Neuron (in vitro differentiated cells): ENCODE results near the gene GPRC6A.

Experiments
- H2AFZ ChIP-seq: one replicate; pipeline ENCODE4 v1.6.1; 2013; ENCODE audit warnings: low read depth, mild to moderate bottlenecking, inconsistent platforms, low read length, moderate library complexity
- H3K27me3 ChIP-seq: one replicate; pipeline ENCODE4 v1.6.1; 2013; ENCODE audit warnings: low read length; ENCODE audit not compliant: insufficient read depth
- H3K36me3 ChIP-seq: one replicate; pipeline ENCODE4 v1.6.1; 2013; ENCODE audit warnings: low read length; ENCODE audit not compliant: insufficient read depth
- H3K4me1 ChIP-seq: one replicate; pipeline ENCODE4 v1.6.1; 2013; ENCODE audit warnings: low read length; ENCODE audit not compliant: insufficient read depth
- H3K4me3 ChIP-seq: 2 replicates; pipeline ENCODE4 v1.5.1; 2013; ENCODE audit warnings: mild to moderate bottlenecking, low read length, moderate library complexity
- H3K9me3 ChIP-seq: one replicate; pipeline ENCODE4 v1.6.1; 2013; ENCODE audit warnings: low read length

Gene GPRC6A

DNA sequence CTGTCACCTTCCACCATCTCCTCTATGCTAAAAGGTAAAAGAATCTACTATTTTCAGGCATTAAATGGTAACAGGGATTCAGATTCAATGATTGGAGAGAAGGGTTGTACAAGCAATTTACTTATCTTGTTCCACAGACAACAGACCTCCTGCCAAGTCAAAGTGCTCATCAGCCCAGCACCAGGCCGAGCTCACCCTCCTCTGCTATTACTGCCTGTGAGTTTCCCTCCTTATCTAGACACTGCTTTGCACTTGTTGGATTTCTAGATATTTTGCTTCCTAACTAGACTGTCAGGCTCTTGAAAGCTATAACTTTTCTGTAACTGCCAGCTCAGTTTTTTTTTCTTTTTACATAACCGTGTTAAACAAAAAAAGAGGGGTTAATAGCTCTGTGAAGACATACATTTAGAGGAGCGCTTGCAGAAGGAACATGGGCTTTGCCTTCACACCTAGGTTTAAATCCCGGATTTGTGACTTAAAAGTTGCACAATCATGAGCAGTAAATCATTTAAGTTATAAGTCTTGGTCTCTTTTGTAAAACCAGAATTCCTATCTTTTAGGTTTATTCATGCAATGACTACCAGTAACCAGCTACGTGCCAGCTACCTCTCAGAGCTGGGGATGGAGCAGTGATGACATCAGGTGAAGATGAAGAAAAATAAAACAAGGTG, 62.2 kb downstream of the GPRC6A start:
- Histone ChIP-seq H3K36me3 (no peaks in the 10 kb centered on the region), H2AFZ (no peak overlapping the region), H3K27me3 (peaks cover 43% of the 10 kb centered on the region), H3K4me3 (no peak overlapping the region), H3K9me3 (peaks cover 4% of the 10 kb centered on the region), H3K4me1 (peaks cover 6% of the 10 kb centered on the region)

DNA sequence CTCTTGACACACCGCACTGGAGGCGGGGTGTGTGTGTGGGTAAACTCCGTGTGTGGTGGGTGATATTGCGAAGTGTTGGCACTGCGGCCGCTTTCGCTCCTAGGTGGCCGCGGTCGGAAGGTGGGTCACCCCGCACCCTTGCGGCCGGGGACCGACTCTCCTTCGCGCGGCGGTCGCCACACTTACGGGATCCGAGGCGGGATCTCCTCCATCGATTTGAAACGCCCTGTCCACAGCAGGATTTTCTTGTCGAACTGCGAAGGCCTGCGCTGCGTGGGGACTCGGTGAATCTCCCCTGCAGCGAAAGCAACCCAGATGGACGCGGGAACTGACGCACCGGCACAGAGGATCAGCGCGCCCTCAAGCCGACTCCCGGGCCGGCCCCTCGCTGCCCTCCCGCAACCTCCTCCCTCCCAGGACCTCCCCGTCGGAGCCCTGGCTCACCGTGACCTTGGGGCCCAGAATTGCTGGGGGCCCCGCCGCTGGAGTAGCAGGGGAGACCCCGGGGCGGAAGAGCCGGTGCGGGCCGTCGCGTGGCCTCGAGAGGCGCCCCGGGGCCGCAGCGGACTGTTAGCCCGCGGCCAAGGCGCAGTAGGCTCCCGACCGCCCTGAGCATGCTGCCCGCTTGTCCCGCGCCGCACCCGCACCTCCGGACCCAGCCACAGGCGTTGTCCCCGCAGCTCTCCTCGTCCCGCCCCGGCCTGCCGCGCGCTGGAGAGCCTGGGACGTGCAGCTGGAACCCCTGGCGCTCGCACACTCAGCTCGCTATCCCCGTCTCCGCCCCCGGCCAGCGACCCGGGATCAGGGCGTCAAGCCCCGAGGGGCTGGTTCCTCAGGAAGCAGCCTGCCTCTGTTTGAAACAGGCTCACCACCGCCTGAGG, 63.7 kb downstream of the GPRC6A start, which contains the start of gene FAM162B:
TSS of gene FAM162B (minus strand) at position 759 of the 881 bp plus-strand sequence. CDS start at position 616, 143 bp downstream.
- peak within 1 kb of the TSS; percentile 22 for H3K4me3 ChIP-seq
- peaks cover 6% of the 10 kb centered on the region for H3K4me1 ChIP-seq
- peaks cover 4% of the 10 kb centered on the region for H3K9me3 ChIP-seq
- H3K36me3 ChIP-seq: no peaks in the 10 kb centered on the region
- H3K27me3 ChIP-seq: peaks cover 47% of the 10 kb centered on the region
- peak within 1 kb of the TSS; percentile 93 for H2AFZ ChIP-seq

GRCh38 chr6:116764629-116764960, 64.3 kb downstream of the GPRC6A start:
- Histone ChIP-seq H3K4me3 (no peak overlapping the region), H3K27me3 (peaks cover 47% of the 10 kb centered on the region), H2AFZ (peak overlapping the region; percentile 93), H3K9me3 (peaks cover 4% of the 10 kb centered on the region), H3K36me3 (no peaks in the 10 kb centered on the region), H3K4me1 (peaks cover 6% of the 10 kb centered on the region)

GRCh38 chr6:116763906-116764628, 64.8 kb downstream of the GPRC6A start:
- Histone ChIP-seq H3K4me1 (peaks cover 6% of the 10 kb centered on the region), H3K4me3 (no peak overlapping the region), H3K9me3 (peaks cover 4% of the 10 kb centered on the region), H2AFZ (no peak overlapping the region), H3K36me3 (no peaks in the 10 kb centered on the region), H3K27me3 (peaks cover 47% of the 10 kb centered on the region)

DNA sequence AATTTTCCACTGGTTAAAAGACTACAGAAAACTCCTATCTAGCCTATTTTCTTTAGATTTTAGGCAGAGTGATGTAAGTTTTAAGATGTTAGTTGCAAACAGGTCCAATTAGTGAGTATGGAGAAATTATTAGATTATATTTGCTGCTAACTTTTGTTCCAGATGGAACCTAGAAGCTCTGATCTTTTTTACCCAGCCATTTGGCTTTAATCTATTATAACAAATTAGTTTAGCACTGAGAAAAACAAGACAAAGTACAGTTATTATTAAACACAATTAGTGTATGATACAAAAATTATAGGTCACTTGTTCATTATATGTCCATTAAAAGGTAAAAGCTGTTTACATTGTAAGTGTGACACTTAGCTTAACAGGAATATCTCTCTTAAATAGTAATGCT, 65.8 kb downstream of the GPRC6A start:
- Histone ChIP-seq H3K4me3 (no peak overlapping the region), H3K36me3 (no peaks in the 10 kb centered on the region), H2AFZ (no peak overlapping the region), H3K27me3 (peaks cover 47% of the 10 kb centered on the region), H3K4me1 (peaks cover 6% of the 10 kb centered on the region), H3K9me3 (peaks cover 4% of the 10 kb centered on the region)

DNA sequence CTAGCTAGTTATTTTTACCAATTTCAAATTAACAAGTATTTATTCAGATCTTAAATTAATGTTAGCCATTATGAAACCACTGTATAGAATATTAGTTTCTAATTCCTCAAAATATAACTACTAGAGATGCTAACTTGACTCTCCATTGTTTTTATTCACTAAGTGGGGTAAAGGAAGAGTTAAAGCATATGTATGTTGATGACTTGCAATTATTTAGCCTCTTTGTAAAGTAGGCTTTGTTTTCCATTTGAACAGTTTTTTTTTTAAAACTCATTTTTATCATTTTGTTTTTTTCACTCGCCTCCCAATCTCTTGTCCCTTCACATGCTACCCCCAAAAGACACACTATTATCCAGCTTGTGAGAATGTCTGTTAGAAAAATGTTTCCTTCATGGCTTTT, 66.6 kb downstream of the GPRC6A start:
- Histone ChIP-seq H2AFZ (no peak overlapping the region), H3K9me3 (peaks cover 4% of the 10 kb centered on the region), H3K36me3 (no peaks in the 10 kb centered on the region), H3K4me3 (no peak overlapping the region), H3K4me1 (peaks cover 6% of the 10 kb centered on the region), H3K27me3 (peaks cover 47% of the 10 kb centered on the region)

- Histone ChIP-seq H3K4me1 (peaks cover 6% of the 10 kb centered on the region), H2AFZ (no peak overlapping the region), H3K4me3 (no peak overlapping the region), H3K27me3 (peaks cover 43% of the 10 kb centered on the region), H3K36me3 (no peaks in the 10 kb centered on the region), H3K9me3 (peaks cover 4% of the 10 kb centered on the region)
Measured at GRCh38 chr6:116761779-116762178, 67.1 kb downstream of the GPRC6A start.

- H3K9me3 ChIP-seq: no peaks in the 10 kb centered on the region
Measured at GRCh38 chr6:116745176-116745575, 83.7 kb downstream of the GPRC6A start.

More at GRCh38 chr6:116745176-116745575, 83.7 kb downstream of the GPRC6A start:
- no peaks in the 10 kb centered on the region for H3K36me3 ChIP-seq
- no peaks in the 10 kb centered on the region for H3K4me1 ChIP-seq
- no peak overlapping the region for H2AFZ ChIP-seq
- H3K4me3 ChIP-seq: no peak overlapping the region
- no peaks in the 10 kb centered on the region for H3K27me3 ChIP-seq
